ENCODE results near the gene MRPL58.
"Not testable (repeated sequence)": the region's sequence is repeated elsewhere in the genome, so short reads cannot be mapped to it uniquely, and the experiment has no call there.

The MRPL58 gene

GRCh38 chr17:75012346-75013091 is at the start of gene MRPL58:
Gene MRPL58, plus strand, starts transcription at chr17:75012670. Its CDS starts 17 bp downstream, at chr17:75012687.
- DNase-seq: peak in 1 of 2 experiments; percentile 34

- DNase-seq: no peak
Observed at GRCh38 chr17:74963656-74964055, 48.8 kb upstream of the MRPL58 start.

GRCh38 chr17:74964246-74964761 is 48.2 kb upstream of the MRPL58 start:
- no peak for DNase-seq

- DNase-seq: no peak
Observed at GRCh38 chr17:74964988-74965622, 47.4 kb upstream of the MRPL58 start.

GRCh38 chr17:74968361-74968780 is 44.1 kb upstream of the MRPL58 start:
- no peak for DNase-seq

GRCh38 chr17:74969501-74969900 is 43.0 kb upstream of the MRPL58 start:
- DNase-seq: not testable (repeated sequence)

- no peak for DNase-seq
Observed at GRCh38 chr17:74970395-74970794, 42.1 kb upstream of the MRPL58 start.

- DNase-seq: no peak
Observed at GRCh38 chr17:74971069-74971841, 41.2 kb upstream of the MRPL58 start.

GRCh38 chr17:74971842-74972106 is 40.7 kb upstream of the MRPL58 start:
- no peak for DNase-seq

GRCh38 chr17:74972107-74972972 is 40.1 kb upstream of the MRPL58 start, which contains the start of gene HID1:
Gene HID1, minus strand, starts transcription at chr17:74972759. Its CDS starts 103 bp downstream, at chr17:74972656.
- no peak for DNase-seq

GRCh38 chr17:74972973-74973328 is 39.5 kb upstream of the MRPL58 start:
- no peak for DNase-seq

- DNase-seq: no peak
Observed at GRCh38 chr17:74975943-74976342, 36.5 kb upstream of the MRPL58 start.

GRCh38 chr17:74977802-74978201 is 34.7 kb upstream of the MRPL58 start:
- no peak for DNase-seq

- DNase-seq: no peak
Observed at GRCh38 chr17:74978240-74978639, 34.2 kb upstream of the MRPL58 start.

- no peak for DNase-seq
Observed at GRCh38 chr17:74979408-74980146, 32.9 kb upstream of the MRPL58 start.

- DNase-seq: no peak
Observed at GRCh38 chr17:74981318-74981978, 31.0 kb upstream of the MRPL58 start.

GRCh38 chr17:74981979-74982662 is 30.3 kb upstream of the MRPL58 start:
- DNase-seq: peak in 1 of 2 experiments; percentile 51

- not testable (repeated sequence) for DNase-seq
Observed at GRCh38 chr17:74982663-74983313, 29.7 kb upstream of the MRPL58 start.

GRCh38 chr17:74986206-74986576 is 26.3 kb upstream of the MRPL58 start:
- DNase-seq: no peak

GRCh38 chr17:74987418-74987908 is 25.0 kb upstream of the MRPL58 start, which contains the start of gene CDR2L:
Gene CDR2L, plus strand, starts transcription at chr17:74987632. Its CDS starts 412 bp downstream, at chr17:74988044.
- DNase-seq: peak; percentile 76 to 92
